ENCODE results near the gene ALDH8A1.

DNA sequence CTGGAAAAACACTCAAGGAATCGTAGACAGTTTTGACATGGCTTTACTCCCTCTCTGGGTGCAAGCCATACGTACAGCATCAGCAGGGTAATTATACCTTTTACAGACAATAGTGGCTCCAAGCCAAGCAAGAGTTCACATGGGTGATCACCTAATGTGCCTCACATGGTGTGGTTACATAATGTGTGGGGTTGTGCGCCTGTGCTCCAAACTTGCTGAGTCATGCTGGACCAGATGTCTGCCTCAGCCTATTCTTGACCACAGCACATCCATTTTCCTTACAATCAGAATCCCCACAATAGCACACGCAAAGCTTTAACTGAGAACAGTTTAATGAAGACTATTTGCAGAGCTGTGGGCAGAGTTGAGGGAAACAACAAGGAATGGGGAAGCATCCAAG lies 74.5 kb downstream of the ALDH8A1 start:
- no peak for TF ChIP-seq EZH2 (IDR thresholded peaks at IDR 0.05; ENCODE audit: borderline replicate concordance, low read length)
- TF ChIP-seq, protein P1, sequence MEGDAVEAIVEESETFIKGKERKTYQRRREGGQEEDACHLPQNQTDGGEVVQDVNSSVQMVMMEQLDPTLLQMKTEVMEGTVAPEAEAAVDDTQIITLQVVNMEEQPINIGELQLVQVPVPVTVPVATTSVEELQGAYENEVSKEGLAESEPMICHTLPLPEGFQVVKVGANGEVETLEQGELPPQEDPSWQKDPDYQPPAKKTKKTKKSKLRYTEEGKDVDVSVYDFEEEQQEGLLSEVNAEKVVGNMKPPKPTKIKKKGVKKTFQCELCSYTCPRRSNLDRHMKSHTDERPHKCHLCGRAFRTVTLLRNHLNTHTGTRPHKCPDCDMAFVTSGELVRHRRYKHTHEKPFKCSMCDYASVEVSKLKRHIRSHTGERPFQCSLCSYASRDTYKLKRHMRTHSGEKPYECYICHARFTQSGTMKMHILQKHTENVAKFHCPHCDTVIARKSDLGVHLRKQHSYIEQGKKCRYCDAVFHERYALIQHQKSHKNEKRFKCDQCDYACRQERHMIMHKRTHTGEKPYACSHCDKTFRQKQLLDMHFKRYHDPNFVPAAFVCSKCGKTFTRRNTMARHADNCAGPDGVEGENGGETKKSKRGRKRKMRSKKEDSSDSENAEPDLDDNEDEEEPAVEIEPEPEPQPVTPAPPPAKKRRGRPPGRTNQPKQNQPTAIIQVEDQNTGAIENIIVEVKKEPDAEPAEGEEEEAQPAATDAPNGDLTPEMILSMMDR (IDR thresholded peaks at IDR 0.05; ENCODE audit: low read length), result no peak
